ENCODE data around the gene CRTC1.

- TF ChIP-seq GATA3 (IDR thresholded peaks at IDR 0.05; ENCODE audit: low read depth, low read length) (no peak), GATA2 (IDR thresholded peaks at IDR 0.05; ENCODE audit: low read depth, low read length) (no peak)
Observed at GRCh38 chr19:18789422-18789869, 106.0 kb downstream of the CRTC1 start.
